ENCODE results near the gene MAP3K6. TPM values are rescaled to one million over a fixed set of nuclear protein-coding genes. Genes with fewer than 3 reads are reported as not detected.

Gene MAP3K6
- total RNA-seq (2016; rRNA removed; fragmentation: Illumina TruSeq; extraction: Trizol) (2.7 and 3.5 TPM in 2 replicates), polyA plus RNA-seq (2011; rRNA removed) (2.7 and 3.2 TPM in 2 replicates), polyA minus RNA-seq (2011; rRNA and poly(A)+ RNA removed; ENCODE audit: low replicate concordance) (5.7 and 12.4 TPM in 2 replicates), Bru-seq, nascent RNA (percentile 30 among the genes with signal in this experiment), BruChase-seq, experiment 1, labeled RNA remaining after a 6-hour chase (percentile 42 among the genes with signal in this experiment), BruChase-seq, experiment 2, labeled RNA remaining after a 2-hour chase (percentile 30 among the genes with signal in this experiment)
- 0.62 and 2.3 TPM in 2 replicates for total RNA-seq (2016; cell fraction: cytosol; rRNA removed; fragmentation: Illumina TruSeq; extraction: Trizol; ENCODE audit: low read depth)
- 2.6 and 2.8 TPM in 2 replicates for total RNA-seq (2016; cell fraction: insoluble cytoplasmic fraction; rRNA removed; fragmentation: Illumina TruSeq; extraction: Trizol)
- total RNA-seq (2016; cell fraction: membrane; rRNA removed; fragmentation: Illumina TruSeq; extraction: Trizol), result 0.93 and 0.99 TPM in 2 replicates
- 1.8 and 2.3 TPM in 2 replicates for total RNA-seq (2016; cell fraction: nucleus; rRNA removed; fragmentation: Illumina TruSeq; extraction: Trizol)
- polyA plus RNA-seq (2011; cell fraction: cytosol; rRNA removed), result 1.2 and 1.4 TPM in 2 replicates
- polyA plus RNA-seq (2011; cell fraction: nucleus; rRNA removed), result 20.8 and 29.2 TPM in 2 replicates
- polyA plus RNA-seq (2012), result 0.97 and 2.1 TPM in 2 replicates
- 0.44 and 1.2 TPM in 2 replicates for polyA plus RNA-seq (2016; cell fraction: cytosol; fragmentation: Illumina TruSeq; extraction: Trizol; ENCODE audit: low read depth)
- polyA plus RNA-seq (2016; cell fraction: insoluble cytoplasmic fraction; fragmentation: Illumina TruSeq; extraction: Trizol; ENCODE audit: low read depth), result 2.4 and 2.8 TPM in 2 replicates
- polyA plus RNA-seq (2016; cell fraction: membrane; fragmentation: Illumina TruSeq; extraction: Trizol; ENCODE audit: low read depth), result 1.1 and 1.2 TPM in 2 replicates
- polyA plus RNA-seq (2016; cell fraction: nucleus; fragmentation: Illumina TruSeq; extraction: Trizol; ENCODE audit: insufficient read depth, low read depth), result 5.1 and 8.1 TPM in 2 replicates
- 0.59 and 1.5 TPM in 2 replicates for polyA minus RNA-seq (2011; cell fraction: cytosol; rRNA and poly(A)+ RNA removed)
- 3.4 and 4.0 TPM in 2 replicates for polyA minus RNA-seq (2011; cell fraction: nucleus; rRNA and poly(A)+ RNA removed)
- long read RNA-seq, experiment 1, partial matches to known transcripts, result 1 of 1 reads
- long read RNA-seq, experiment 1, other reads (novel, unspliced or antisense), result 0 of 1 reads
- long read RNA-seq, experiment 2, partial matches to known transcripts, result 1 of 5 reads
- long read RNA-seq, experiment 2, other reads (novel, unspliced or antisense), result 3 of 5 reads

GRCh38 chr1:27366411-27367159 is at the start of gene MAP3K6:
Gene MAP3K6 (minus strand): TSS chr1:27366961. CDS start chr1:27366597, 364 bp downstream.
- Histone ChIP-seq H3K9ac (ENCODE audit: insufficient read depth, low read depth, low read length) (peak within 1 kb of the TSS; percentile 66), H3K36me3 (replicated peaks in 1 of 2; ENCODE audit: control insufficient read depth in 1 of 2, insufficient read depth in 2 of 2, low read length in 2 of 2) (no peaks in the 10 kb centered on the region), H3K4me3 (replicated peaks in 1 of 3; ENCODE audit: insufficient read depth in 1 of 3, low read depth in 2 of 3, low read length in 3 of 3) (peak within 1 kb of the TSS; percentile 64 to 84 (median 84)), H3K27ac (ENCODE audit: extremely low read length, insufficient read depth, low read length) (peak within 1 kb of the TSS; percentile 33), H3K4me2 (ENCODE audit: low read depth, low read length) (peak within 1 kb of the TSS; percentile 84), H3K4me1 (ENCODE audit: insufficient read depth, low read length) (peaks cover 27% of the 10 kb centered on the region), H2AFZ (ENCODE audit: low read length) (peak within 1 kb of the TSS; percentile 91), H3K9me3 (ENCODE audit: low read length) (no peaks in the 10 kb centered on the region), H3K27me3 (ENCODE audit: control insufficient read depth in 1 of 2, insufficient read depth in 2 of 2, low read length in 2 of 2) (peaks cover 3 to 16% of the 10 kb centered on the region in 2 experiments; a peak in 3 of 5 replicates), H3K79me2 (ENCODE audit: insufficient read depth, low read length) (no peaks in the 10 kb centered on the region), H4K20me1 (ENCODE audit: insufficient read depth, low read length) (no peaks in the 10 kb centered on the region)
- peak; percentile 26 for FAIRE-seq
- ChIA-PET CTCF (ENCODE audit: low intra/inter-chr PET ratio, low total read pairs) (interaction anchor here (1.1 kb wide), 1 partner anchor 21 kb away, joined by 3 read pairs; no protein-coding TSS in a partner anchor), POLR2A (interaction anchor here (0.8 to 3.2 kb wide), 9 partner anchors 15 to 407 kb away, joined by 3 to 20 read pairs (median 6); partner anchors contain the start of genes FAM76A, IFI6, SLC9A1 and STX12)
- BruUV-seq (replicated peaks), result no TSS peak
- intact Hi-C loops (cut with micrococcal nuclease; ENCODE audit: unreplicated experiment) (no loop called here), in situ Hi-C loops (cut with HindIII; ENCODE audit: extremely low pct_ligation_motif_present, low pct_unique_long_range_greater_than_20kb) (no loop called here)
- 0% methylated on average over 2 of the region's 67 CpGs for WGBS (ENCODE audit: low lambda C conversion rate)
- DNase-seq (ENCODE audit: low spot score), result no peak
- ATAC-seq, result peak; percentile 72
- no peak for TF ChIP-seq ZNF256 (CRISPR knock-in tag; conservative IDR thresholded peaks at IDR 0.05)
- TF ChIP-seq LCORL (IDR thresholded peaks at IDR 0.05), result no peak
- peak; percentile 62 for TF ChIP-seq LCORL (CRISPR knock-in tag; IDR thresholded peaks at IDR 0.05)
- no peak for TF ChIP-seq ZMYM3 (CRISPR knock-in tag; IDR thresholded peaks at IDR 0.05)
- TF ChIP-seq SYNCRIP (IDR thresholded peaks at IDR 0.05; ENCODE audit: insufficient read depth, low read depth, low read length), result no peak
- no peak for TF ChIP-seq EP300 (IDR thresholded peaks at IDR 0.05; ENCODE audit: low read depth in 2 of 2, low read length in 2 of 2)
- no peak for TF ChIP-seq EP300 (CRISPR knock-in tag; IDR thresholded peaks at IDR 0.05; ENCODE audit: borderline replicate concordance)
- no peak for TF ChIP-seq HNF4G (IDR thresholded peaks at IDR 0.05; ENCODE audit: borderline replicate concordance, low read depth, low read length)
- TF ChIP-seq HNF4G (CRISPR knock-in tag; IDR thresholded peaks at IDR 0.05; ENCODE audit: borderline replicate concordance, low read depth), result no peak
- no peak for TF ChIP-seq ZNF746 (CRISPR knock-in tag; IDR thresholded peaks at IDR 0.05)
- no peak for TF ChIP-seq IKZF1 (IDR thresholded peaks at IDR 0.05)
- no peak for TF ChIP-seq ZNF530 (CRISPR knock-in tag; IDR thresholded peaks at IDR 0.05; ENCODE audit: low read depth)
- TF ChIP-seq ATF7-NPFF (CRISPR knock-in tag; IDR thresholded peaks at IDR 0.05; ENCODE audit: low read depth), result 0 out of 2 replicates have a peak, but pooled peaks have one; percentile 21
- no peak for TF ChIP-seq FOXA3 (CRISPR knock-in tag; IDR thresholded peaks at IDR 0.05)
- TF ChIP-seq ZNF558 (CRISPR knock-in tag; IDR thresholded peaks at IDR 0.05; ENCODE audit: borderline replicate concordance), result 0 out of 2 replicates have a peak, but pooled peaks have one; percentile 61
- TF ChIP-seq PHF21A (CRISPR knock-in tag; IDR thresholded peaks at IDR 0.05), result no peak; the same call in 1 of the 2 replicates
- no peak for TF ChIP-seq CHD2 (IDR thresholded peaks at IDR 0.05; ENCODE audit: low read depth, low read length)
- no peak for TF ChIP-seq DNMT3B (CRISPR knock-in tag; conservative IDR thresholded peaks at IDR 0.05)
- no peak for TF ChIP-seq WIZ (CRISPR knock-in tag; IDR thresholded peaks at IDR 0.05)
- TF ChIP-seq ZNF713 (CRISPR knock-in tag; IDR thresholded peaks at IDR 0.05), result no peak
- TF ChIP-seq RFX1 (IDR thresholded peaks at IDR 0.05), result no peak
- no peak for TF ChIP-seq FOSL1 (CRISPR knock-in tag; IDR thresholded peaks at IDR 0.05; ENCODE audit: borderline replicate concordance)
- TF ChIP-seq NFYB (CRISPR knock-in tag; IDR thresholded peaks at IDR 0.05), result no peak
